GM12878 (cell line): ENCODE data around the gene CELSR3. TPM values are rescaled to one million over a fixed set of nuclear protein-coding genes. Genes with fewer than 3 reads are reported as not detected.
A peak's percentile ranks its signal among the peaks of the same experiment; 100 is the strongest.

ENCODE experiments used
- EP300 ChIP-seq, 2 experiments: fragments of 150-350 bp in 1 of 2; IDR thresholded peaks; 2 replicates each; pipeline ENCODE4 v1.6.1; 2011 to 2012; ENCODE audit warnings: low read depth in 2 of 2, low read length in 2 of 2, borderline replicate concordance in 1 of 2, improper control_type of control experiment in 1 of 2, inconsistent platforms in 1 of 2; ENCODE audit not compliant: control insufficient read depth in 1 of 2
- HDAC6 ChIP-seq: fragments of 200-600 bp; sonication (generic); IDR thresholded peaks from one replicate; pipeline ENCODE4 v1.8.0; 2017; ENCODE audit warnings: antibody characterized with exemption; ENCODE audit not compliant: unreplicated experiment
- MEF2A ChIP-seq: IDR thresholded peaks from 2 replicates; pipeline ENCODE4 v1.6.1; 2011; ENCODE audit warnings: low read depth, mild to moderate bottlenecking, low read length, moderate library complexity; ENCODE audit not compliant: insufficient read depth
- MTA2 ChIP-seq: fragments of 450-650 bp; IDR thresholded peaks from 2 replicates; pipeline ENCODE4 v1.6.1; 2016; ENCODE audit warnings: low read depth, mild to moderate bottlenecking, moderate library complexity
- MYC ChIP-seq: IDR thresholded peaks from 2 replicates; pipeline ENCODE4 v1.6.1; 2011; ENCODE audit warnings: mild to moderate bottlenecking, low read length, moderate library complexity, inconsistent platforms; ENCODE audit not compliant: insufficient read depth, insufficient replicate concordance, insufficient read length, severe bottlenecking
- NRF1 ChIP-seq: conservative IDR thresholded peaks from 2 replicates; pipeline ENCODE4 v1.6.1; 2011; ENCODE audit warnings: mild to moderate bottlenecking, low read depth, low read length, improper control_type of control experiment
- POLR2A ChIP-seq: IDR thresholded peaks from 2 replicates; pipeline ENCODE4 v1.6.1; 2011; ENCODE audit warnings: low read depth, mild to moderate bottlenecking, low read length
- POLR2AphosphoS5 ChIP-seq: IDR thresholded peaks from 2 replicates; pipeline ENCODE4 v1.6.1; 2011; ENCODE audit warnings: mild to moderate bottlenecking, low read length, inconsistent platforms
- POU2F2 ChIP-seq: IDR thresholded peaks from 3 replicates; pipeline ENCODE4 v1.6.1; 2011; ENCODE audit warnings: low read depth, mild to moderate bottlenecking, low read length, borderline replicate concordance
- PRDM15 ChIP-seq: fragments of 450-650 bp; formaldehyde crosslinking; IDR thresholded peaks from 2 replicates; pipeline ENCODE4 v1.4.0; 2020; ENCODE audit warnings: mild to moderate bottlenecking, moderate library complexity
- RAD21 ChIP-seq: IDR thresholded peaks from 2 replicates; pipeline ENCODE4 v1.6.1; 2011; ENCODE audit warnings: mild to moderate bottlenecking, low read depth, low read length, moderate library complexity; ENCODE audit not compliant: insufficient read depth
- RBBP5 ChIP-seq: fragments of 200-600 bp; sonication (generic); conservative IDR thresholded peaks from 2 replicates; pipeline ENCODE4 v1.6.1; 2016
- SMAD1 ChIP-seq: fragments of 450-650 bp; IDR thresholded peaks from 2 replicates; pipeline ENCODE4 v1.6.1; 2018; ENCODE audit warnings: mild to moderate bottlenecking, low read depth; ENCODE audit not compliant: partially characterized antibody
- SMC3 ChIP-seq: IDR thresholded peaks from 2 replicates; pipeline ENCODE4 v1.6.1; 2011; ENCODE audit warnings: low read length, improper control_type of control experiment, borderline replicate concordance
- SREBF2 ChIP-seq: IDR thresholded peaks from 2 replicates; pipeline ENCODE4 v1.6.1; 2012; ENCODE audit warnings: mild to moderate bottlenecking, low read length
- TAF1 ChIP-seq: IDR thresholded peaks from 2 replicates; pipeline ENCODE4 v1.6.1; 2011; ENCODE audit warnings: mild to moderate bottlenecking, low read depth, low read length, borderline replicate concordance
- YY1 ChIP-seq: IDR thresholded peaks from 2 replicates; pipeline ENCODE4 v1.6.1; 2011; ENCODE audit warnings: low read depth, mild to moderate bottlenecking, low read length
- ZBED1 ChIP-seq: IDR thresholded peaks from 2 replicates; pipeline ENCODE4 v1.6.1; 2016; ENCODE audit warnings: borderline replicate concordance
- ZBTB33 ChIP-seq: fragments of 450-650 bp; IDR thresholded peaks from 2 replicates; pipeline ENCODE4 v1.6.1; 2017; ENCODE audit warnings: mild to moderate bottlenecking
- ZNF687 ChIP-seq: fragments of 450-650 bp; IDR thresholded peaks from 2 replicates; pipeline ENCODE4 v1.6.1; 2017; ENCODE audit warnings: mild to moderate bottlenecking, moderate library complexity
- polyA plus RNA-seq, 11 experiments: library from polyadenylated mRNA; depleted of rRNA in 4 of 11; unstranded in 6 of 11; stranded (reverse) in 5 of 11; fragments of >200 nt; fragmentation: Nextera tagmentation in 4 of 11; fragmentation: Illumina TruSeq in 1 of 11; extraction: Ambion mirVana in 4 of 11; extraction: Trizol in 1 of 11; gene quantifications; 1 replicate in 1 of 11; 2 replicates in 10 of 11; pipeline versions ENCODE4 v1.2.1 to v1.2.3, GENCODE V29; 2011 to 2016; ENCODE audit warnings: inconsistent platforms in 2 of 11, missing spikeins in 2 of 11, low read depth in 1 of 11
- total RNA-seq, 4 experiments: library from RNA; depleted of rRNA in 3 of 4; stranded (reverse); fragments of >200 nt in 3 of 4; fragmentation: Illumina TruSeq in 1 of 4; extraction: Trizol in 1 of 4; gene quantifications; 2 replicates each; pipeline versions ENCODE4 v1.2.1 to v1.2.3, GENCODE V29; 2013 to 2021

Gene CELSR3
- total and polyA plus RNA-seq, 10 of the 15 experiments (the other 5 are each of a cell fraction or from before 2014, with no cell fraction given): 0.08 to 1.6 (median 0.57) TPM

GRCh38 chr3:48609088-48610005 is 53.3 kb downstream of the CELSR3 start, which contains the start of gene UQCRC1 (continued):
- TF ChIP-seq POLR2AphosphoS5 (peak; percentile 90), EP300 (IDR thresholded peaks at IDR 0.05; ENCODE audit: borderline replicate concordance in 1 of 2, control insufficient read depth in 1 of 2, low read depth in 2 of 2, low read length in 2 of 2) (no peak; a peak in 1 of 4 replicates), MYC (no peak), SREBF2 (no peak), POU2F2 (peak; percentile 40; the same call in 1 of the 3 replicates), RBBP5 (no peak), PRDM15 (CRISPR knock-in tag) (no peak), YY1 (peak; percentile 98), SMAD1 (no peak), POLR2A (peak; percentile 100), HDAC6 (no peak), MTA2 (no peak), ZBED1 (no peak), MEF2A (no peak), ZBTB33 (no peak), ZNF687 (no peak), SMC3 (peak; percentile 57), TAF1 (peak; percentile 81; the same call in 1 of the 2 replicates), RAD21 (no peak), NRF1 (peak; percentile 88)
